ENCODE data around the gene OR13H1. TPM values are rescaled to one million over a fixed set of nuclear protein-coding genes. Genes with fewer than 3 reads are reported as not detected.
"Not testable (repeated sequence)": the region's sequence is repeated elsewhere in the genome, so short reads cannot be mapped to it uniquely, and the experiment has no call there.

Gene OR13H1
- total and polyA plus RNA-seq, 4 donors: not detected

DNA sequence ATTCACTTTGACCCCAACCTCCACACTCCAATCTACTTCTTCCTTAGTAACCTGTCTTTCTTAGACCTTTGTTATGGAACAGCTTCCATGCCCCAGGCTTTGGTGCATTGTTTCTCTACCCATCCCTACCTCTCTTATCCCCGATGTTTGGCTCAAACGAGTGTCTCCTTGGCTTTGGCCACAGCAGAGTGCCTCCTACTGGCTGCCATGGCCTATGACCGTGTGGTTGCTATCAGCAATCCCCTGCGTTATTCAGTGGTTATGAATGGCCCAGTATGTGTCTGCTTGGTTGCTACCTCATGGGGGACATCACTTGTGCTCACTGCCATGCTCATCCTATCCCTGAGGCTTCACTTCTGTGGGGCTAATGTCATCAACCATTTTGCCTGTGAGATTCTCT, 344 bp downstream of the OR13H1 start:
- Histone ChIP-seq H3K36me3 (ENCODE audit: control insufficient read depth in 4 of 4, insufficient read depth in 4 of 4, low read length in 4 of 4) (no peaks in the 10 kb centered on the region), H3K27ac (ENCODE audit: low read depth in 1 of 2, low read length in 1 of 2) (no peak overlapping the region), H3K9me3 (ENCODE audit: control insufficient read depth in 4 of 4, insufficient read depth in 3 of 4, low read length in 3 of 4) (no peaks in the 10 kb centered on the region), H3K27me3 (ENCODE audit: control insufficient read depth in 3 of 3, insufficient read depth in 3 of 3, low read length in 2 of 3) (peaks cover 5 to 50% (median 12%) of the 10 kb centered on the region in 3 donors), H3K9ac (ENCODE audit: insufficient read depth in 1 of 2, low read length in 2 of 2) (no peak overlapping the region), H3K4me1 (ENCODE audit: control insufficient read depth in 5 of 5, insufficient read depth in 5 of 5, low read length in 5 of 5) (no peaks in the 10 kb centered on the region), H3K4me3 (no peak overlapping the region)
- DNase-seq (no peak), ATAC-seq (ENCODE audit: insufficient read depth, low FRiP score) (no peak)
- TF ChIP-seq, protein P1, sequence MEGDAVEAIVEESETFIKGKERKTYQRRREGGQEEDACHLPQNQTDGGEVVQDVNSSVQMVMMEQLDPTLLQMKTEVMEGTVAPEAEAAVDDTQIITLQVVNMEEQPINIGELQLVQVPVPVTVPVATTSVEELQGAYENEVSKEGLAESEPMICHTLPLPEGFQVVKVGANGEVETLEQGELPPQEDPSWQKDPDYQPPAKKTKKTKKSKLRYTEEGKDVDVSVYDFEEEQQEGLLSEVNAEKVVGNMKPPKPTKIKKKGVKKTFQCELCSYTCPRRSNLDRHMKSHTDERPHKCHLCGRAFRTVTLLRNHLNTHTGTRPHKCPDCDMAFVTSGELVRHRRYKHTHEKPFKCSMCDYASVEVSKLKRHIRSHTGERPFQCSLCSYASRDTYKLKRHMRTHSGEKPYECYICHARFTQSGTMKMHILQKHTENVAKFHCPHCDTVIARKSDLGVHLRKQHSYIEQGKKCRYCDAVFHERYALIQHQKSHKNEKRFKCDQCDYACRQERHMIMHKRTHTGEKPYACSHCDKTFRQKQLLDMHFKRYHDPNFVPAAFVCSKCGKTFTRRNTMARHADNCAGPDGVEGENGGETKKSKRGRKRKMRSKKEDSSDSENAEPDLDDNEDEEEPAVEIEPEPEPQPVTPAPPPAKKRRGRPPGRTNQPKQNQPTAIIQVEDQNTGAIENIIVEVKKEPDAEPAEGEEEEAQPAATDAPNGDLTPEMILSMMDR (IDR thresholded peaks at IDR 0.05; ENCODE audit: control extremely low read depth, extremely low read depth): no peak
- 59 to 81% methylated on average over 4 of the region's 4 CpGs for WGBS, 2 donors

DNA sequence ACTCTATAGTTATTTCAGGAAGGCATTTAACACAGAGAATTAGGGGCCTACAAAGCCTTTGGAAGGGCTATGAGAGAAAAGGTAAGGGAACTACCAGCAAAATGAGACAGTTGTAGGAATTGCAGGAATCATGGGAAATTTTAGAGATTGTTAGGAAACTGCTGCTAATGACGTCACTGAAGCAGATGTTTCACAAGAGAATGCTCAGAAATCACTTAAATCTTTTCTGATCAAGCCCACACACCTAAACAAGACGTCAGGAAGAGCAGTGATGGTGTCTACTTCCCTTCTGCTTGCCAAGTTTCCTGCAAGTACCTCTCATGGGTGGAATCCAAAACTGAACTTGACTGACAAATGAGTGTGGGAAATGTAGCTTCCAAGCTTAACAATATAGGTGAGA, 5.1 kb downstream of the OR13H1 start:
- 31 to 41% methylated on average over 2 of the region's 2 CpGs for WGBS, 2 donors

DNA sequence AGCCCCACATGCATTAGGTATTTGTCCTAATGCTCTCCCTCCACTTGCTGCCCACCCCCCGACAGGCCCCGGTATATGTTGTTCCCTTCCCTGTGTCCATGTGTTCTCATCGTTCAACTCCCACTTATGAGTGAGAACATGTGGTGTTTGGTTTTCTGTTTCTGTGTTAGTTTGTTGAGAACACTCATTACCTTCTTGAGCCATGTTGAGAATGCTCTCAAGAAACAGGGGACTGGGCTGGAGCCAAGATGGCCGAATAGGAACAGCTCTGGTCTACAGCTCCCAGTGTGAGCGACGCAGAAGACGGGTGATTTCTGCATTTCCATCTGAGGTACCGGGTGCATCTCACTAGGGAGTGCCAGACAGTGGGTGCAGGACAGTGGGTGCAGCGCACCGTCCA, 8.6 kb downstream of the OR13H1 start:
- DNase-seq; H3K36me3 ChIP-seq (ENCODE audit: control insufficient read depth in 4 of 4, insufficient read depth in 4 of 4, low read length in 4 of 4); H3K27ac ChIP-seq (ENCODE audit: low read depth in 1 of 2, low read length in 1 of 2); ATAC-seq (ENCODE audit: insufficient read depth, low FRiP score); H3K9me3 ChIP-seq (ENCODE audit: control insufficient read depth in 4 of 4, insufficient read depth in 3 of 4, low read length in 3 of 4); H3K4me3 ChIP-seq; H3K9ac ChIP-seq (ENCODE audit: insufficient read depth in 1 of 2, low read length in 2 of 2); H3K4me1 ChIP-seq (ENCODE audit: control insufficient read depth in 5 of 5, insufficient read depth in 5 of 5, low read length in 5 of 5): not testable (repeated sequence)
- H3K27me3 ChIP-seq (ENCODE audit: control insufficient read depth in 3 of 3, insufficient read depth in 3 of 3, low read length in 2 of 3): peaks cover 5 to 23% (median 6%) of the 10 kb centered on the region in 3 donors
- WGBS, 2 donors: 79 to 95% methylated on average over 10 of the region's 10 CpGs

More for the DNA sequence above, 5.1 kb downstream of the OR13H1 start:
- no peak for ATAC-seq (ENCODE audit: insufficient read depth, low FRiP score)
- no peak for DNase-seq
- no peaks in the 10 kb centered on the region for H3K4me1 ChIP-seq (ENCODE audit: control insufficient read depth in 5 of 5, insufficient read depth in 5 of 5, low read length in 5 of 5)
- TF ChIP-seq, protein P1 (IDR thresholded peaks at IDR 0.05; ENCODE audit: control extremely low read depth, extremely low read depth): no peak
- H3K27me3 ChIP-seq (ENCODE audit: control insufficient read depth in 3 of 3, insufficient read depth in 3 of 3, low read length in 2 of 3): peaks cover 5 to 41% (median 8%) of the 10 kb centered on the region in 3 donors
- H3K27ac ChIP-seq (ENCODE audit: low read depth in 1 of 2, low read length in 1 of 2): no peak overlapping the region
- no peaks in the 10 kb centered on the region for H3K9me3 ChIP-seq (ENCODE audit: control insufficient read depth in 4 of 4, insufficient read depth in 3 of 4, low read length in 3 of 4)
- no peak overlapping the region for H3K4me3 ChIP-seq
- H3K36me3 ChIP-seq (ENCODE audit: control insufficient read depth in 4 of 4, insufficient read depth in 4 of 4, low read length in 4 of 4): no peaks in the 10 kb centered on the region
- no peak overlapping the region for H3K9ac ChIP-seq (ENCODE audit: insufficient read depth in 1 of 2, low read length in 2 of 2)

DNA sequence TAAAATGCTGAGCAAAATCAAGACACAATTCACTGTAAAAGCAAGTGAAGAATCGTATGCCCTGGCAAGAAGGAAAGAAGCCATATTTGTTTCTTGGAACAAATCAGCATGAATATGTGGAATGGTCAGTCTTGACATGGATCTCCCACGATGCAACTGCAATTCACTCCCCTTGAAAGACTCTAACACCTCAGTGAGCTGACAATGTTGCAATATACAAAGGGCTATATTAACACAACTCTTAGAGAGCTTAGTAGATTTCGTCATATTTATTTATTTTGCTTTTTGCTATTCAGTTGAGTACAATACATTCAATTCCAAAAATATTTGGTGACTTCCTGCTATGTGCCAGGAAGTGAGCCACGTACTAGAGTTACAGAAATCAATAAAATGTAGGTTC, 14.7 kb downstream of the OR13H1 start:
- Histone ChIP-seq H3K27ac (ENCODE audit: low read depth in 1 of 2, low read length in 1 of 2) (no peak overlapping the region), H3K9ac (ENCODE audit: insufficient read depth in 1 of 2, low read length in 2 of 2) (no peak overlapping the region), H3K9me3 (ENCODE audit: control insufficient read depth in 4 of 4, insufficient read depth in 3 of 4, low read length in 3 of 4) (no peaks in the 10 kb centered on the region), H3K4me3 (no peak overlapping the region), H3K4me1 (ENCODE audit: control insufficient read depth in 5 of 5, insufficient read depth in 5 of 5, low read length in 5 of 5) (no peaks in the 10 kb centered on the region), H3K27me3 (ENCODE audit: control insufficient read depth in 3 of 3, insufficient read depth in 3 of 3, low read length in 2 of 3) (peaks cover 0 to 33% (median 14%) of the 10 kb centered on the region in 3 donors), H3K36me3 (ENCODE audit: control insufficient read depth in 4 of 4, insufficient read depth in 4 of 4, low read length in 4 of 4) (no peaks in the 10 kb centered on the region)
- TF ChIP-seq, protein P1 (IDR thresholded peaks at IDR 0.05; ENCODE audit: control extremely low read depth, extremely low read depth): no peak
- DNase-seq: no peak
- ATAC-seq (ENCODE audit: insufficient read depth, low FRiP score): no peak
- WGBS, 2 donors: 59 to 74% methylated on average over 4 of the region's 4 CpGs
